Measurements from ENCODE around the gene DAB2IP. TPM values are rescaled to one million over a fixed set of nuclear protein-coding genes. Genes with fewer than 3 reads are reported as not detected.

The DAB2IP gene
- total RNA-seq, 1 experiment from 2014 or later: 31.0 TPM

- no peak for TF ChIP-seq CTCF (IDR thresholded peaks at IDR 0.05 in 2 of 3, conservative IDR thresholded peaks at IDR 0.05 in 1 of 3; ENCODE audit: borderline replicate concordance in 1 of 3, insufficient read depth in 1 of 3, low read depth in 2 of 3, low read length in 2 of 3)
- TF ChIP-seq POLR2A (IDR thresholded peaks at IDR 0.05; ENCODE audit: borderline replicate concordance, extremely low read depth, insufficient read depth, insufficient read length): no peak
- no peak for TF ChIP-seq CEBPB (IDR thresholded peaks at IDR 0.05; ENCODE audit: low read depth)
- TF ChIP-seq ELF1 (IDR thresholded peaks at IDR 0.05; ENCODE audit: borderline replicate concordance, low read depth): no peak
- TF ChIP-seq JUND (IDR thresholded peaks at IDR 0.05): no peak
- TF ChIP-seq POLR2AphosphoS5 (IDR thresholded peaks at IDR 0.05; ENCODE audit: low read depth, low read length): no peak
- no peak for TF ChIP-seq SRF (IDR thresholded peaks at IDR 0.05; ENCODE audit: low read depth)
- no peak for TF ChIP-seq MAX (IDR thresholded peaks at IDR 0.05)
Measured at GRCh38 chr9:121725008-121725775, 73.8 kb downstream of the DAB2IP start (continued).

GRCh38 chr9:121727295-121728020, 76.0 kb downstream of the DAB2IP start:
- Histone ChIP-seq H3K9ac (ENCODE audit: low read length) (no peak overlapping the region), H3K27me3 (ENCODE audit: insufficient read depth, low read length) (no peaks in the 10 kb centered on the region), H3K4me2 (ENCODE audit: low read length) (no peak overlapping the region), H4K20me1 (ENCODE audit: insufficient read depth) (no peaks in the 10 kb centered on the region), H3K79me2 (ENCODE audit: insufficient read depth, low read length) (peaks cover 19% of the 10 kb centered on the region; the same call in 1 of the 2 replicates), H3K4me3 (replicated peaks in 1 of 2; ENCODE audit: low read depth in 1 of 2, low read length in 2 of 2) (no peak overlapping the region), H3K36me3 (ENCODE audit: control insufficient read depth in 1 of 2, insufficient read depth in 2 of 2, low read length in 2 of 2) (no peaks in the 10 kb centered on the region), H3K9me3 (ENCODE audit: control insufficient read depth in 1 of 2, insufficient read depth in 1 of 2, low read depth in 1 of 2, low read length in 2 of 2) (no peaks in the 10 kb centered on the region), H2AFZ (ENCODE audit: low read depth, low read length, poor library complexity, severe bottlenecking) (no peak overlapping the region), H3K4me1 (ENCODE audit: control insufficient read depth in 1 of 2, insufficient read depth in 2 of 2, low read length in 2 of 2) (no peaks in the 10 kb centered on the region), H3K9me2 (ENCODE audit: insufficient read depth) (no peaks in the 10 kb centered on the region), H3K27ac (ENCODE audit: low read depth, low read length) (no peak overlapping the region)
- BruUV-seq (replicated peaks): no TSS peak
- no peak for DNase-seq (ENCODE audit: low read depth, low spot score)
- intact Hi-C loops (cut with micrococcal nuclease): no loop called here
- TF ChIP-seq ELF1 (IDR thresholded peaks at IDR 0.05; ENCODE audit: borderline replicate concordance, low read depth): no peak
- no peak for TF ChIP-seq CBX3 (IDR thresholded peaks at IDR 0.05; ENCODE audit: low read depth)
- 0 out of 2 replicates have a peak, but pooled peaks have one; percentile 15 for TF ChIP-seq RAD21 (IDR thresholded peaks at IDR 0.05; ENCODE audit: low read depth)
- TF ChIP-seq EZH2 (IDR thresholded peaks at IDR 0.05): no peak
- ATAC-seq: no peak
- POLR2A ChIA-PET: no interaction called here
- RAD21 ChIA-PET (ENCODE audit: low non-redundant PET in 1 of 2, low total read pairs in 2 of 2, uncharacterized antibody in 2 of 2, unreplicated experiment in 2 of 2): no interaction called here
- CTCF ChIA-PET: interaction anchor here (0.6 to 1.2 kb wide), 2 partner anchors 8 to 1660 kb away, joined by 4 read pairs; no protein-coding TSS in a partner anchor

Data from HCT116 (cell line).